ENCODE data around the gene SH3RF3. TPM values are rescaled to one million over a fixed set of nuclear protein-coding genes. Genes with fewer than 3 reads are reported as not detected.

The SH3RF3 gene
- total RNA-seq, 1 experiment from 2014 or later = not detected

DNA sequence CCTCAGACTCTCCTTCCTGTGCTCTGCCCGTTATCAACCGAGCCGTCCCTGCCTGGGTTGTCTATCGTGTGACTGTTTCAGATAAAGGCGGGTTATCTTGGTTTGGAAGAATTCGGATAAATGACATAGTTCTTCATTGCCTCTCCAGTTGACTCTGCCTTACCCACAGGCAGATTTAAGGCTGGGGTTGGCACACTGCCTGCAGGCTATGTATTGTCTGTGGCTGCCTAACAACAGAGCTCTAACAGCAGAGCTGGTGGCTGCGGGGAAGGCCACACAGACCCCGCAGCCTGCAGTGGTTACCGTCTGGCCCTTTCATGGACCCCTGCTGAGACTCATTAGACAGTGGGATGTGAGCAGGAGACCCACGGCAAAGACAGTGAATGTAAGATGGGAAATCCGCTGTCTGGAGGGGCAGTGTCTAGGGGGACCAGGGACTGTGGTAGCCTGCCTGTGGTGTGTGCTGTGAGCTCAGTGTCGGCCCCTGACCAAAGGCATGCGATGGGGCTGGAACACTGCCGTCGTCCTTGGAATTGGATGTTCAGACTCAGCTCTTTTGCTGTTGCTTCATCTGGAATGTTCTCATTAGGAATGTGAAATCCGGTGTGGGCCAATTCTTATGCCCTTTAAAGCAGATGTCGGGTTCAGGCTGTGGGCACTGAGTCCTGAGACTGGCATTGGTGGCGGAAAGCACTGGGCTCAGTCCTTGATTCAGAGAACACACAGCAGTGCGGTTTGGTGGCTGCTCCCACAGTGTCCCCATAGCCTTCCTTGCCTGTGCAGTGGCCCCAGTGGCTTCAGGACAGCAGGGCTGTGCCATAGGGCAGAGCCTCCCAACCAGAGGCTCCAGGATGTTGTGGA lies 44.5 kb downstream of the SH3RF3 start:
- DNase-seq (ENCODE audit: low read depth, low spot score) (no peak), ATAC-seq (no peak)
- intact Hi-C loops (cut with micrococcal nuclease) = no loop called here
- TF ChIP-seq ZNF274 (IDR thresholded peaks at IDR 0.05; ENCODE audit: low read depth, low read length) (no peak), EZH2phosphoT487 (IDR thresholded peaks at IDR 0.05; ENCODE audit: borderline replicate concordance) (no peak), POLR2AphosphoS5 (IDR thresholded peaks at IDR 0.05; ENCODE audit: low read depth, low read length) (no peak)
- TF ChIP-seq, protein P1, sequence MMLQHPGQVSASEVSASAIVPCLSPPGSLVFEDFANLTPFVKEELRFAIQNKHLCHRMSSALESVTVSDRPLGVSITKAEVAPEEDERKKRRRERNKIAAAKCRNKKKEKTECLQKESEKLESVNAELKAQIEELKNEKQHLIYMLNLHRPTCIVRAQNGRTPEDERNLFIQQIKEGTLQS (IDR thresholded peaks at IDR 0.05) = no peak
- TF ChIP-seq, protein P2, sequence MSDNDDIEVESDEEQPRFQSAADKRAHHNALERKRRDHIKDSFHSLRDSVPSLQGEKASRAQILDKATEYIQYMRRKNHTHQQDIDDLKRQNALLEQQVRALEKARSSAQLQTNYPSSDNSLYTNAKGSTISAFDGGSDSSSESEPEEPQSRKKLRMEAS (IDR thresholded peaks at IDR 0.05) = no peak
- ChIA-PET RAD21 (ENCODE audit: low non-redundant PET in 1 of 2, low total read pairs in 2 of 2, uncharacterized antibody in 2 of 2, unreplicated experiment in 2 of 2) (no interaction called here), CTCF (no interaction called here), POLR2A (no interaction called here)
- no peak overlapping the region for H3K4me2 ChIP-seq (ENCODE audit: low read length)
- H3K79me2 ChIP-seq (ENCODE audit: insufficient read depth, low read length) = no peaks in the 10 kb centered on the region
- H3K9me2 ChIP-seq (ENCODE audit: insufficient read depth) = no peaks in the 10 kb centered on the region
- H3K4me1 ChIP-seq (ENCODE audit: control insufficient read depth in 1 of 2, insufficient read depth in 2 of 2, low read length in 2 of 2) = no peaks in the 10 kb centered on the region
- no peaks in the 10 kb centered on the region for H4K20me1 ChIP-seq (ENCODE audit: insufficient read depth)
- H2AFZ ChIP-seq (ENCODE audit: low read depth, low read length, poor library complexity, severe bottlenecking) = no peak overlapping the region
- H3K9me3 ChIP-seq (ENCODE audit: control insufficient read depth in 1 of 2, insufficient read depth in 1 of 2, low read depth in 1 of 2, low read length in 2 of 2) = no peaks in the 10 kb centered on the region
- H3K4me3 ChIP-seq (replicated peaks in 1 of 2; ENCODE audit: low read depth in 1 of 2, low read length in 2 of 2) = no peak overlapping the region
- H3K9ac ChIP-seq (ENCODE audit: low read length) = no peak overlapping the region
- peaks cover 27% of the 10 kb centered on the region for H3K27me3 ChIP-seq (ENCODE audit: insufficient read depth, low read length)
- BruUV-seq (replicated peaks) = no TSS peak
- no peak overlapping the region for H3K27ac ChIP-seq (ENCODE audit: low read depth, low read length)
- no peaks in the 10 kb centered on the region for H3K36me3 ChIP-seq (ENCODE audit: control insufficient read depth in 1 of 2, insufficient read depth in 2 of 2, low read length in 2 of 2)

DNA sequence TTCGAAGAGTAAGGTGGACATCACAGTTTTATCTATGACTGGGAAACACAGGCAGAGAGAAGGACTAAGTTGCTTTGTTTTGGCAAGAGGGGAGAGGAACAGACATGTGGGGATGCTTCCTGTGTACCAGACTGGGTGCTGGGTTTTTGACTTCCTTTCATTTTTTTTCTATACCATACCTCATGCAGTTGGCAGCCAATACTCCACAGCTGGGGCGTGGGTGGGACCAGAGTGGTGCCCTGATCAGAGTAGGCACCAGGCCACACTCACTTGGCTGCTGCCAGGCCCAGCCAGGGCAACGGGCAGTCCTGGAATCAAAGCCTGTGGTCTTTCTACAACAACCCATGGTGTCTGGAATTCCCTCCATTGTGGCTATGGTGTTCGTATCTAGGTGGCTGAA lies 45.2 kb downstream of the SH3RF3 start:
- H3K4me3 ChIP-seq (replicated peaks in 1 of 2; ENCODE audit: low read depth in 1 of 2, low read length in 2 of 2) = no peak overlapping the region
- DNase-seq (ENCODE audit: low read depth, low spot score) = no peak
- no peak overlapping the region for H3K27ac ChIP-seq (ENCODE audit: low read depth, low read length)
- intact Hi-C loops (cut with micrococcal nuclease) = no loop called here
- no peaks in the 10 kb centered on the region for H3K9me3 ChIP-seq (ENCODE audit: control insufficient read depth in 1 of 2, insufficient read depth in 1 of 2, low read depth in 1 of 2, low read length in 2 of 2)
- H4K20me1 ChIP-seq (ENCODE audit: insufficient read depth) = no peaks in the 10 kb centered on the region
- H3K27me3 ChIP-seq (ENCODE audit: insufficient read depth, low read length) = peaks cover 20% of the 10 kb centered on the region
- H3K4me2 ChIP-seq (ENCODE audit: low read length) = no peak overlapping the region
- no peak overlapping the region for H2AFZ ChIP-seq (ENCODE audit: low read depth, low read length, poor library complexity, severe bottlenecking)
- no peaks in the 10 kb centered on the region for H3K9me2 ChIP-seq (ENCODE audit: insufficient read depth)
- ChIA-PET CTCF (no interaction called here), RAD21 (ENCODE audit: low non-redundant PET in 1 of 2, low total read pairs in 2 of 2, uncharacterized antibody in 2 of 2, unreplicated experiment in 2 of 2) (no interaction called here), POLR2A (no interaction called here)
- H3K9ac ChIP-seq (ENCODE audit: low read length) = no peak overlapping the region
- H3K36me3 ChIP-seq (ENCODE audit: control insufficient read depth in 1 of 2, insufficient read depth in 2 of 2, low read length in 2 of 2) = no peaks in the 10 kb centered on the region
- H3K4me1 ChIP-seq (ENCODE audit: control insufficient read depth in 1 of 2, insufficient read depth in 2 of 2, low read length in 2 of 2) = no peaks in the 10 kb centered on the region
- no TSS peak for BruUV-seq (replicated peaks)
- H3K79me2 ChIP-seq (ENCODE audit: insufficient read depth, low read length) = no peaks in the 10 kb centered on the region
- no peak for ATAC-seq
- TF ChIP-seq SIN3A (IDR thresholded peaks at IDR 0.05; ENCODE audit: low read depth) (no peak), JUND (IDR thresholded peaks at IDR 0.05) (no peak), POLR2AphosphoS5 (IDR thresholded peaks at IDR 0.05; ENCODE audit: low read depth, low read length) (no peak), CEBPB (IDR thresholded peaks at IDR 0.05; ENCODE audit: low read depth) (no peak), EZH2 (IDR thresholded peaks at IDR 0.05) (no peak), EGR1 (IDR thresholded peaks at IDR 0.05; ENCODE audit: low read depth) (no peak)
- TF ChIP-seq, protein P3, sequence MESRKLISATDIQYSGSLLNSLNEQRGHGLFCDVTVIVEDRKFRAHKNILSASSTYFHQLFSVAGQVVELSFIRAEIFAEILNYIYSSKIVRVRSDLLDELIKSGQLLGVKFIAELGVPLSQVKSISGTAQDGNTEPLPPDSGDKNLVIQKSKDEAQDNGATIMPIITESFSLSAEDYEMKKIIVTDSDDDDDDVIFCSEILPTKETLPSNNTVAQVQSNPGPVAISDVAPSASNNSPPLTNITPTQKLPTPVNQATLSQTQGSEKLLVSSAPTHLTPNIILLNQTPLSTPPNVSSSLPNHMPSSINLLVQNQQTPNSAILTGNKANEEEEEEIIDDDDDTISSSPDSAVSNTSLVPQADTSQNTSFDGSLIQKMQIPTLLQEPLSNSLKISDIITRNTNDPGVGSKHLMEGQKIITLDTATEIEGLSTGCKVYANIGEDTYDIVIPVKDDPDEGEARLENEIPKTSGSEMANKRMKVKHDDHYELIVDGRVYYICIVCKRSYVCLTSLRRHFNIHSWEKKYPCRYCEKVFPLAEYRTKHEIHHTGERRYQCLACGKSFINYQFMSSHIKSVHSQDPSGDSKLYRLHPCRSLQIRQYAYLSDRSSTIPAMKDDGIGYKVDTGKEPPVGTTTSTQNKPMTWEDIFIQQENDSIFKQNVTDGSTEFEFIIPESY (IDR thresholded peaks at IDR 0.05; ENCODE audit: extremely low read depth, insufficient replicate concordance, low read length) = no peak
- TF ChIP-seq, protein P4, sequence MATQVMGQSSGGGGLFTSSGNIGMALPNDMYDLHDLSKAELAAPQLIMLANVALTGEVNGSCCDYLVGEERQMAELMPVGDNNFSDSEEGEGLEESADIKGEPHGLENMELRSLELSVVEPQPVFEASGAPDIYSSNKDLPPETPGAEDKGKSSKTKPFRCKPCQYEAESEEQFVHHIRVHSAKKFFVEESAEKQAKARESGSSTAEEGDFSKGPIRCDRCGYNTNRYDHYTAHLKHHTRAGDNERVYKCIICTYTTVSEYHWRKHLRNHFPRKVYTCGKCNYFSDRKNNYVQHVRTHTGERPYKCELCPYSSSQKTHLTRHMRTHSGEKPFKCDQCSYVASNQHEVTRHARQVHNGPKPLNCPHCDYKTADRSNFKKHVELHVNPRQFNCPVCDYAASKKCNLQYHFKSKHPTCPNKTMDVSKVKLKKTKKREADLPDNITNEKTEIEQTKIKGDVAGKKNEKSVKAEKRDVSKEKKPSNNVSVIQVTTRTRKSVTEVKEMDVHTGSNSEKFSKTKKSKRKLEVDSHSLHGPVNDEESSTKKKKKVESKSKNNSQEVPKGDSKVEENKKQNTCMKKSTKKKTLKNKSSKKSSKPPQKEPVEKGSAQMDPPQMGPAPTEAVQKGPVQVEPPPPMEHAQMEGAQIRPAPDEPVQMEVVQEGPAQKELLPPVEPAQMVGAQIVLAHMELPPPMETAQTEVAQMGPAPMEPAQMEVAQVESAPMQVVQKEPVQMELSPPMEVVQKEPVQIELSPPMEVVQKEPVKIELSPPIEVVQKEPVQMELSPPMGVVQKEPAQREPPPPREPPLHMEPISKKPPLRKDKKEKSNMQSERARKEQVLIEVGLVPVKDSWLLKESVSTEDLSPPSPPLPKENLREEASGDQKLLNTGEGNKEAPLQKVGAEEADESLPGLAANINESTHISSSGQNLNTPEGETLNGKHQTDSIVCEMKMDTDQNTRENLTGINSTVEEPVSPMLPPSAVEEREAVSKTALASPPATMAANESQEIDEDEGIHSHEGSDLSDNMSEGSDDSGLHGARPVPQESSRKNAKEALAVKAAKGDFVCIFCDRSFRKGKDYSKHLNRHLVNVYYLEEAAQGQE (IDR thresholded peaks at IDR 0.05; ENCODE audit: low read depth) = no peak
- TF ChIP-seq, protein P2 (IDR thresholded peaks at IDR 0.05) = no peak
- TF ChIP-seq, protein P1 (IDR thresholded peaks at IDR 0.05) = no peak

Data from HCT116 (cell line).